GM18526 (cell line): Measurements from ENCODE around the gene PREX1.

Source experiments
- POLR2A ChIP-seq: IDR thresholded peaks from 3 replicates; pipeline ENCODE4 v1.6.1; 2011; ENCODE audit not compliant: insufficient read length; ENCODE audit errors: extremely low read depth

Gene PREX1

DNA sequence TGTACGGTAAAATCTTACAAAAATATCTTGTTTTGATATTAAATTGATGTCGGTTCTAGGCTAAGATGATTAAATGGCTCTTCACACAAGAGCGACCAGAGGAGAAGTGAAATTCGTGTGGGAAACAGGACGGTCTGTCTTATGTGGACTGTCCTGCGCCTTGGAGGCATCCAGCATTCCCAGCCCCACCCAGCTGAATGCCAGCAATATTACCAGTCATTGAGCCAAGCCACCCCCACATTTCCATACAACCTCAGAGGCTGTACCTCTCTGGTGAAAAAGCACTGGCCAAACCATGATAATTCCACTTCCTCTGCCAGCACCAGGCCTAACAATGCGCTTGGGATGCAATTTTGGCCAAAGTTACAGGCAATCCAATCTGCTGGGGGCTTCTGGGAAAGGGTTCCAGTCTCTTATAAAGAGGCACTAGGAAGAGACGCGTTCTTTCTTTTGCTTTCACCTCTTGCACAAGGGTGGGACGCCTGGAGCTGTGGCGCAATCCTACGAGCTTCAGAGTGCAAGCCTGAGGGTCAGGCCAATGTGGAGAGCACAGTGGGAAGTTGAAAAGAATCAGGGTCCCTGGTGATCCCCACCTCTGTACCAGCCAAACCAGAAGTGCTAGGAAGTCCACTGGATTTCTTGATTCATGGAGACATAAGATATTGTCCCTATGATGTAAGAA, 213.1 kb downstream of the PREX1 start:
- no peak for TF ChIP-seq POLR2A

- TF ChIP-seq POLR2A, result no peak
These were observed 213.9 kb downstream of the PREX1 start for GRCh38 chr20:48613926-48614325.

DNA sequence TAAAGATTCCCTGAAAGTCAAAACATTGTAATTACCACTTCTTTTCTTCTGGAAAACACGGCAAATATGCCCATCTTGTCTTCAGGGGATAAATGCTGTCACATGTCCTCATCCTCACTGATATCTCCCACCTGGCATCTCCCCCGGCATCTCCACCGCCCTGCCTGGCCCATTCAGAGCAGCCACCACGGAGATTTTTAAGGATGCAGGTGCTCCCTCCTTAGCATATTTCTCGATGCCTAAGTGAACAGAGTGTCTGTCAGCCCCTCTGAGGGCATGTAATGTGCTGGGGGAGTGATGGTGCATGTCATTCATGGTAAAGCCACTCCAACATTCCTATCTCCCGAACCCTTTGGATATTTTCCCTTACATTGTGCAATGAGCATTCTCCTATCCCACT, 215.5 kb downstream of the PREX1 start:
- TF ChIP-seq POLR2A, result no peak

DNA sequence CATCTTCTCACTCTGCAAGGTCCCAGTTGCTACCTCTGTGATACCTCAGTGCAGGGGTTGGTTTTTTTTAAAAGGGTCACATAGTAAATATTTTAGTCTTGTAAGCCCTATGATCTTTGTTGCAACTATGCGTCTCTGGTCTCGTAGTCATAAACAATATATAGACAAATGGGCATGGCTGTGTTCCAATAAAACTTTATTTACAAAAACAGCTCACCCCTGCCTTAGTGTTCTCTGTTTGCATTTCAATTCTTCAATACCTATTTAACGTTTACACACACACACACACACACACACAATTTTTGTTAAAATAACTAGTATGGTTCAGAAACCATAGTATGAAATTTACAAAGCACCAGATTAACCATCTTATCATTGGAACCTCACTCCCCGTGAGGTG, 216.8 kb downstream of the PREX1 start:
- no peak for TF ChIP-seq POLR2A

DNA sequence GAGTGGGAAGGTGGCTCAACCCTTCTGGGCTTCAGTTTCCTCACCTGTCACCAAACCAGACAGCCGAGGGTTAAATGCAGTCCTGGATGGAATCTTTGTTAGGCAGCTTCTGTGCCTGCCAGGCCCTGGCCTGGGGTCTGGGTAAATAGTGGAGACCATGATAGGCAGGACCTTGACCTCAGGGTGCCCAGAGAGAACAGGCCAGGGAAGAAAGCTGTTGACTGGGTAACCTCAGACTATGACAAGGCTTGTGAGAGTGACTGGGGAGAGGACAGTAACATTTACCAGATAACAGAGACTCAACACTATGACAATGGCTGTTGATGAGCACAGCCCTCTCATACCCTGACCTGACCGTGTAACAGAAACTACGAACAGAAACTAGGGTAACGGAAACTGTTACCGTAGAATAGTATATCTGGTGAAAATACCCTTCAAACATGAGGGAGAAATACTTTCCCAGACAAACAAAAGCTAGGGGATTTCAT, 218.3 kb downstream of the PREX1 start:
- no peak for TF ChIP-seq POLR2A

GRCh38 chr20:48608756-48609155, 219.0 kb downstream of the PREX1 start:
- no peak for TF ChIP-seq POLR2A

GRCh38 chr20:48607544-48607865, 220.3 kb downstream of the PREX1 start:
- TF ChIP-seq POLR2A, result no peak

DNA sequence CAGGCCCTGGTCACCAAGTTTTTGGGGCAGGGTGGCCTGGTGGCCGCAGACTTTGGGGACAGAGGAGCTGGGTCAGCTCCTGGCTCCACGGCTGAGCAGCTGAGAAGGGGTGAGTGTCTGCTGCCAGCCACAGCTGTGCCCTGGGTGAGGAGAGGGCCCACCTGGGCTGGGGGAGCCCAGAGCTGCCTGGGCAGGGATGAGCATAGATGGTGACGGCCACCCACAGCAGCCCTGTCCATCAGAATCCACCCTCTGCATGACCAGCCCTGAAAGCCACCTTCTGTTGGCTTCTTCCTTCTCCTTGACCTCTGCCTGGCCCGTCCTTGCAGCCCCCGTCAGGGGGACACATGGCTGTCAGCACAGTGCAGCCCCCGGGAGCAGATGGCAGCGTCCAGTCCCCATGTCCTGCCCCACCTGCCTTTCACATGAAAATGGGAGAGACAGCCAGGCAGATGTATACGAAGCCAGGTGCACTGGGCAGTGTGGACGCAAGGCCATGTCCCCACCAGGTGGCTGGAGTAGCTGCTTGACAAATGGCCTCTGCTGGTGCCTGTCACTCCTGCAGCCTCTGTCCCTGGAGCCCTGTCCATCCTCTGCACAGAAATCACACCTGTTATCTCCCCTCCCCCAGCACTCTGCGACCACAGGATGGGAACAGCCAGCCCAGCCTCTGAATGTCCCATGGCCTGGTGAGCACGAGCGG, 220.8 kb downstream of the PREX1 start:
- no peak for TF ChIP-seq POLR2A

DNA sequence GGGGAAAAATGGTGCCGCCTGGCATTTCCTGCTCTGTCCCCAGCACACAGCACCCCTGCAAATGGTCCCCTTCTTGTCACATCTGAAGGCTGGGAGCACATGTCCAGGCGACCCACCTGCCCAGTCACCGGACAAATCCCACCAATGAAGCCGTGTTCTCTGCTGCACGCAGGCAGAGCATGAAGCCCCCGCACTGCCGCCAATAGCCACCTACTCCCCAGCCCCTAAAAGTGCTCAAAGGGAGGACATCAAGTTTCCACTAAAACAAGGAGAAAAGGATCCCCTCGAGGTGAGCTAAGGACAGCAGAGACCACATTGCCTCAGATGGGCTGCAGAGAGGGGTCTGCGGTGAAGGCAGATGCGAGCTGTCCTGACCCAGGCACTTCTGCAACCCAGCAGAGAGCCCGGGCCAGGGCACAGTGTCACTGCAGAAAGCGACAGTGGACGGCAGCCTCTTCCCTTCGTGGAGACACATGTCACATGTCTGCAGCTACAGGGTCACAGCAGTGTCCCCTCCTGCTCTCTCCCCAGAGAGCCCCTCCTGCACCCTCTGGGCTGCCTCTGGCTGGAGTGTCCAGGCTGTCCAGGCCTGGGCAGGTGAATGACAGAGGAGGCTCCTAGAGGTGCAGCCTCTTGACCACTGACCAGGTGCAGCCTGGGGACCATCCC, 221.5 kb downstream of the PREX1 start:
- no peak for TF ChIP-seq POLR2A

DNA sequence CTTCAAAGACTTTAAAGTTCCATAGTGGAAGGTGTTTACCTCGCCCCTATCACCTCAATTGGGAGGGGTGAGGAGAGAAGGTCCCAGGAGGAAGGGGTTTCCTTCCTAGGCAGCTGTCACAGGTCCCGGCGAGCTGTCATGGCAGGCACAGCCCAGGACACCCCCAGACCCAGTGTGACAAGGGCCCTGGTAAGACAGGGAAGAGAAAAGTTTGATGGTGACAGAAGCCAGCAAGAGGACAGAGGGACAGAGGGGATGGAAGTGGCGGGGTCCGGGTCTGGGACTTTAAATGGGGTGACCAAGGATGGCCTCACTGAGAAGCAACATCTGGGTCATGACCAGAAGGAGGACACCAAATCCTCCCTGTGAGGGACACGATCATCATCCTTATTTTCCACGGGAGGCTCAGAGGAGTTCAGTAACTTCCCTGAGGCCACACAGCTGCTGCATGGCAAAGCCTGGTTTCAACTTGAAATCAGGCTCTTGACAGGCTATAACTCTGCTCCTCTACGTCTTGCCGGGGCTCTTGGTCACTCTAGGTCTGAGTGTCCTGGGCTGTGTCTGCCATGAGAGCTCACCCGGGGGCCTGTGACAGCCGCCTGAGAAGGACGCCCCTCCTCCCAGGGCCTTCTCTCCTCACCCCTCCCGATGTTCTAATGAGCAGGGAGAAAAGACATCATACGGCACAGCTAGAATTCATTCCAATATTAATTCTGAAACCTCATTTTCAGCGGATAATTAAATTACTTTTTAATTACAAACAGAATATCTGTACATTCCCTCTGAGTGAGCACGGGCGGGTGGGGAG, 222.2 kb downstream of the PREX1 start:
- TF ChIP-seq POLR2A, result no peak

- TF ChIP-seq POLR2A, result no peak
These were observed 222.9 kb downstream of the PREX1 start for GRCh38 chr20:48604936-48605335.

DNA sequence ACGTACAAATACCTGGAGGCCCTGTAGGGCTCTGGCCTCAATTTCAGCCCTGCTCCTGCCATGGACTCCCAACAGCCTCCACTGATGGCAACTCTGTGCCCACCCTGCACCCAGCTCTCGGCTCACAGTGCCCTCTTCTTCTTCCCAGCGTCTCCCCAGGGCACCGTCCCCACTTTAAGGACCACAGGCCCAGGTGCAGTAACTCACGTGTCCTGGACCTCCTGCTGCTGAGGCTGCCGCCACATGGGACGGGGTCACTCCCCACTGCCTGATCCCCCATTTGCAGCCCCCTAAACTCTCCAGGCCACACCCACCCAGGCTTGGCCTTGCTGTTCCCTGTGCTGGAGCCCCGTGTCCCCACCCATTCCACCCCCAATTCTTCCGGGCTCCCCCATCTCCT, 223.4 kb downstream of the PREX1 start:
- no peak for TF ChIP-seq POLR2A

DNA sequence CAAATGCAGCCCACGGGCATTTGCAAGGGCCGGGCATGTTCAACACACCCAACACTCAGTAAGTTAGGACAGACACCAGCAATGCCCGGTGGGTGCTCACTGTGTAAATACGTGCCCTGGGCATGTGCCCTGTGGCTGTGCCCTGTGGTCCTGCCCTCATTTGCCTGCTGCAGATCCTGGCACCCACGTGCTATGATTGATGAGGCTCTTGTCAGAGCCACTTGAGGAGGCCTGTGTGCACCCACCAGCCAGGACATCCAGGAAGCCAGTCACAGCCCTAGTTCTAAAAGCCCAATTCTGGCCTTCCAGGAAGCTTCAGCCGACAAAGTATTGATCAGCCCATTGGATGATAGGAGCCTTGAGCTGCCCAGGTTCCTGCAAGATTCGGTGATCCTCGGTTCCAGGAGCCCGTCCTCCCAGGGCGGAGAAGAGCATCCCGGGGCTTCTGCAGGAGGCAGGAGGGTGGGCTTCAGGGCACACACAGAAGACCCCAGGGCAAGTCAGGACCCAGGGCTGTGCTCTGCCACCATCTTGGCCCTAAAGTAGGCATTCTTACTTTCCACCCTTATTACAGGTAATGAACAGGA, 223.9 kb downstream of the PREX1 start:
- no peak for TF ChIP-seq POLR2A

- TF ChIP-seq POLR2A, result no peak
These were observed 224.5 kb downstream of the PREX1 start for GRCh38 chr20:48603116-48603818.
